Putamen (tissue), 1 donor: ENCODE data around the gene MAGIX.
A peak's percentile ranks its signal among the peaks of the same experiment; 100 is the strongest.
"Not testable (repeated sequence)": the region's sequence is repeated elsewhere in the genome, so short reads cannot be mapped to it uniquely, and the experiment has no call there.

ENCODE experiments used
- DNase-seq: peaks from one replicate; pipeline ENCODE4 v3.0.0-alpha.2; 2016; ENCODE audit warnings: low spot score

Gene MAGIX

GRCh38 chrX:49162620-49163019 is at the start of gene MAGIX:
Gene MAGIX, plus strand, starts transcription at chrX:49162758. Its CDS starts 132 bp downstream, at chrX:49162890.
- DNase-seq, result no peak

- DNase-seq, result no peak
Observed at GRCh38 chrX:49116076-49116475, 46.5 kb upstream of the MAGIX start.

DNA sequence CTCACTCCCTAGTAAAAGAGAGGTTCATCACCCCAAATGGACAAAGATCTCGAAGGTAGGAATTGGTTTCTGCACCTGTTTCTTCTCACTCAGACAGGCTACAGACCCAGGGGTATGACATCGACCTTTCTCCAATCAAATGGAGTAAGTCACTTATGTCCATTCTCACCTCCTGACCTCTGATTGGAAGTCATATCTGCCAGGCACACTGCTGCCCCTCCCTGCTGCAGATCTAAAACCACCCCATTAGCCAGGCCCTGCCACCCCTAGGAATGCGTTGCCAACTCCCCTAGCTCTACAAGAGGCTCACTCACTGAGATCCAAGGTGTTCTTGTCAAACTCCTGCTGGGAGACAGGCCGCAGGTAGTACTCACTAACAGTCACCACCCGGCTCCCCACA is 45.8 kb upstream of the MAGIX start:
- no peak for DNase-seq

- DNase-seq, result no peak
Observed at GRCh38 chrX:49117581-49117980, 45.0 kb upstream of the MAGIX start.

DNA sequence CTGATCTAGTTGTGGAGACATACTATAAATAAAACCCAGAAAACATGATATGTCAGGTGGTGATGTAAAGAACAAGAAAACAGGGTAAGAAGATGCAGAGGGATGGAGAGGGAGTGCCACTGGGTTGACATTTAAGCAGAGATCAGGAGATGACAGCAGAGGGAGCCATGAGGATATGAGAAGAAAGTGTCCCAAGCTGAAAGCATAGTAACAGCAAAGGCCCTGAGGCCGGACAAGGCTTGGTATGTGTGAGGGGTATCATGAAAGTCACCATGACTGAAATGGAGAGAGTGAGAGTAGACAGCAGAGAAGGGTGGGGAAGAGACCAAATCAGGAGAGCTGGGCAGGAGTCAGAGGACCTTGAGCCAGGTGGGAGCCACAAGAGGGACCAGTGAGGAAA is 42.5 kb upstream of the MAGIX start:
- DNase-seq, result no peak

- DNase-seq, result no peak
Observed at GRCh38 chrX:49122499-49122898, 40.1 kb upstream of the MAGIX start.

DNA sequence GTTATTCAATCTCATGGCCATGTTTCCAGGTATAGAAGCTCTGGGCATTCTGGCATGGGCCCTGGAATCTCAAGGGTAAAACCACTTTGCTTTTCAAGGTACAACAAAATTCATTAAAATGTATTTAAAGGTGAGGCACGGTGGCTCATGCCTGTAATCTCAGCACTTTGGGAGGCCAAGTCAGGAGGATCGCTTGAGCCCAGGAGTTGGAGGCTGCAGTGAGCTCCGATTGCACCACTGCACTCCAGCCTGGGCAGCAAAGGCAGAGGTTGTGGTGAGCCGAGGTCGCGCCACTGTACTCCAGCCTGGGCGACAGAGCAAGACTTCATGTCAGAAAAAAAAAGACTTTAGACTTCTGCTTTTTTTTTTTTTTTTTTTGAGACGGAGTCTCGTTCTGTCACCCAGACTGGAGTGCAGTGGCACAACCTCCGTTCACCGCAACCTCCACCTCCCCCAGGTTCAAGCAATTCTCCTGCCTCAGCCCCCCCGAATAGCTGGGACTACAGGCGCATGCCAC is 34.8 kb upstream of the MAGIX start:
- not testable (repeated sequence) for DNase-seq

DNA sequence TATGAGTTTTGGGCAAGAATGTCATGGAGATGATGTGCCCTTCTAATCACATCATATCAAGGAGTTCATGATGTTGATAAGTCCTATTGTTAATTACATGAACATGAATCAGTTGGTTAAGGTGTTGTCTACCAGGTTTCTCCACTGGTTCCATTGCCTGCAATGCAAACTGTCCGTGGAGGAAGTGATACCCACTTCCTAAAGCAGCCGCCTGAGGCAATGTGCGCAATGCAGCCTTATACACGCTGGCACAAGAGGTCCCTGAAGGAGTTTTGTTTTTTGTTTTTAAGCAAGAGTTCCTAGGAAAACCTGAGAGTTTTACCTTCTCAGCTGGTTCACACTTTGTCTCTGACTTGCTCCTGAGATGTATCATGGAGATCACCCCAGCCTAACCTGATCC is 33.1 kb upstream of the MAGIX start:
- no peak for DNase-seq

GRCh38 chrX:49132275-49132674 is 30.3 kb upstream of the MAGIX start:
- not testable (repeated sequence) for DNase-seq

GRCh38 chrX:49133759-49134158 is 28.8 kb upstream of the MAGIX start:
- no peak for DNase-seq

- DNase-seq, result no peak
Observed at GRCh38 chrX:49137492-49137891, 25.1 kb upstream of the MAGIX start.

GRCh38 chrX:49139713-49140112 is 22.8 kb upstream of the MAGIX start:
- DNase-seq, result no peak

DNA sequence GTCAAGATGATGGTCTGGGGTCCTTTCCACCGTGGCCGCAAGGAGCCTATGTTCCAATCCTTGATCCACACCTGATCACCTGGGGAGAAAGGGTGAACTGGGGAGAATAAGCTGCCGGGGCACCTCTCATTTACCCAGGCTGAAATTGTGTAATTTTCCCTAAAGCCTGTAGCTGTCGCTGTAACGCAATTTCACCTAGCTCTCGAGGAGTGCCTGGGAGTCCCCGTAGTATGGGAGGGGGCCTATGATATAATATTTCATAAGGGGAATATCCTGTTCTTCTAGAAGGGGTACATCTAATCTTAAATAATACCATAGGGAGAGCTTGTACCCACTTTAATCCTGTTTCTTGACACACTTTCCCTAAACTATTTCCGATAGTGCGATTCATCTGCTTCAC is 20.3 kb upstream of the MAGIX start:
- DNase-seq, result not testable (repeated sequence)

- DNase-seq, result not testable (repeated sequence)
Observed at GRCh38 chrX:49143154-49143553, 19.4 kb upstream of the MAGIX start.

DNA sequence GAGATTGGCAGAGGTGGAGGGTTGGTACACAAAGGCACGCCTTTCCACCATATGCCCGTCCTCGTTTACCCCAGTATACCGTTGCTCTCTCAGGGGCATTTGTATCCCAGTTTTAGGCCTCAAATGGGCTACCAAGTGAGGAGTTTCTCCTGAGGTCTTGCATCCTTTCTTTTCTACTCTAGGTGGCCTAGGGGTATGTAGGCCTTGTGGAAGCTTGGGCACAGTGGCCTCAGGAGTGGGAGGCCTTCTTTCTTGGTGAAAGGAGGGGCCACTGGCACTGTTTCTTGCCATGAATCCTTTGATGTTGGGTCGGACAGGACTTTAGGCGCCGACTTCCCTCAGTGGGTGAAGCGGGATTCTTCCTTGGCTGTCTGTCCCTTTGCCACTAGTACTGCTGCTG is 15.3 kb upstream of the MAGIX start:
- DNase-seq, result no peak

DNA sequence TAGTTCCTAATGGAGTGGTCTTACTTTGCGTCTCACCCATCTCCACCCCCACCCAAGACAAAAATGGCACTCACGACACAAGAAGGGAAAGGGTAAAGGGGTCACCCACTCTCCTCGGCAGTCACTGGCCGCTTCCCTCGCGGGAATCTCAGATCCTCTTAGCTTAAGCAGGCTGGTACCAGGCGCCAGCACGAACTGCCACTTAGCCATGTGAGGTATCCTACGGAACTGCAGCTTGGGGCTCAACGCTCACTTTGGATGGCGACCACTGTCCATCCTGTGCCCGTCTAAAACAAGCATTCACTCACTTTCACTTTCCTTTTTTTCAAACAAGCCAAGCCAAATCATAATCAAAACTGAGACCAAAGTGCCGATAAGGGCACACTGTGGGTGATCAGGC is 14.6 kb upstream of the MAGIX start:
- no peak for DNase-seq

- not testable (repeated sequence) for DNase-seq
Observed at GRCh38 chrX:49148390-49149100, 14.0 kb upstream of the MAGIX start.

GRCh38 chrX:49149291-49149690 is 13.3 kb upstream of the MAGIX start:
- not testable (repeated sequence) for DNase-seq

DNA sequence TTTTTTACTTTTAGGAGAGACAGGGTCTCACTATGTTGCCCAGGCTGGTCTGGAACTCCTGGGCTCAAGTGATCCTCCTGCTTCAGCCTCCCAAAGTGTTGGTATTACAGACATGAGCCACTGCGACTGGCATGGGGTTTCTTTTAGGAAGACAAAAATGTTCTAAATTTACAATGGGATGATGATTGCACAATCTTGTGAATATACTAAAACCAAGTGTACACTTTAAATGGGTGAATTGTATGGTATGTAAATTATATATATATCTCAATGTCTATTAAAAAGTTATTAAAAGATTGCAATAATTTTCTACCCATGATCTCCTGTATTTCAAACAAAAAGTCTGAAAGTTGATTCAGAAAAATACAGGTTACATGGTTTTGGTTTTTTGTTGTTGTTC is 9.1 kb upstream of the MAGIX start:
- no peak for DNase-seq

DNA sequence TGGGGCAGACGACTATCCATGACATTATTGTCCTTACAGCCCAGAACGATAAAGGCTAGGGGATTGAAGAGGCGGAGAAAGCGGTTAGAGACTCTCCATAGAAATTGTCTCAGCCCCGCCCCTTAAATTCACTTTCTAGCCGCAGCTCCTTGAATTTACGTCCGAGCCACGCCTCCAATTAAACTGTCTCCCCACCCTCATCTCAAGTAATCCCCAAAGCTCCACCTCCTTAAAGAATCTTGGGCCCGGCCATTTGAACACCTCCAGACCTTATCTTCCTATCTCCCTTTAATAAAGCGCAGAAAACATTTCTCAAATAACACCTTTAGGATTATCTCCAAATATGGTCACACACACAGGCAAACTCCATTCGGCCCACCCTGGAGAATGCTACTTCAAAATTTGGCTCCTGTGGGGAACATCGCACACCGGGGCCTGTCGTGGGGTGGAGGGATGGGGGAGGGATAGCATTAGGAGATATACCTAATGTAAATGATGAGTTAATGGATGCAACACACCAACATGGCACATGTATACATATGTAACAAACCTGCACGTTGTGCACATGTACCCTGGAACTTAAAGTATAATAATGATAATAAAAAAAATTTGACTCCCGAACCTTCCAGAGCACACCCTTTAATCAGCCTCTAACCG is 7.2 kb upstream of the MAGIX start:
- peak; percentile 34 for DNase-seq

- peak; percentile 88 for DNase-seq
Observed at GRCh38 chrX:49155900-49156837, 6.4 kb upstream of the MAGIX start.

DNA sequence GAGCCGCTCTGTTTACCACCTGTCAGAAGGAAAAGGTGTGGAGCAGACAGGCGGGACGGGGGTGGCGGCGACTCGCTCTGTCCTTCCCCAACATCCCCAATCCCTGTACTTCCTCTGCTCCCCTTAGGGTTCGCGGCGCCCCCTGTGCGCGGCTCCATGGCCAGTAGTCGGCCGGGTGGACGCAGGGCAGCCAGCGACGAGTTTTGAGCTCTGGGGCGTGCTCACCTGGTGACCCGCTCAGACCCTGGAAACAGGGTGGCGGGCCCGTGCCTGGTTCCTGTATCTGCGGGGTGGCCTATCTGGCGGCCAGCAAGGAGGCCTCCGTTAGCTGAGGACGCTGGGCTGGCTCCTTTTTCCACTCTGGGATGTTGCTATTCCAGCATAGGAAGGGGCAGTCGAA is 5.4 kb upstream of the MAGIX start:
- DNase-seq, result no peak
